ENCODE measurements around the gene UCN2. TPM values are rescaled to one million over a fixed set of nuclear protein-coding genes. Genes with fewer than 3 reads are reported as not detected.

Gene UCN2
- total RNA-seq, 1 experiment from 2014 or later, result not detected

GRCh38 chr3:48609088-48610005, 45.8 kb upstream of the UCN2 start, which contains the start of gene UQCRC1:
Gene UQCRC1, minus strand, starts transcription at chr3:48609646. Its CDS starts 26 bp downstream, at chr3:48609620.
- peaks cover 11% of the 10 kb centered on the region for H3K4me1 Mint-ChIP-seq
- peak; percentile 95 for DNase-seq (ENCODE audit: low spot score)
- ATAC-seq, result peak; percentile 99
- ChIA-PET CTCF (interaction anchor here (0.6 to 3.1 kb wide), 13 partner anchors 15 to 245 kb away, joined by 3 to 33 read pairs (median 3); partner anchors contain the start of genes CELSR3 and SLC26A6), POLR2A (interaction anchor here (0.6 to 2.2 kb wide), 5 partner anchors 13 to 133 kb away, joined by 3 to 11 read pairs (median 5); partner anchors contain the start of genes CELSR3 and SLC26A6)
- H3K27me3 Mint-ChIP-seq (ENCODE audit: low read depth), result no peaks in the 10 kb centered on the region
- H3K4me3 Mint-ChIP-seq, result peak within 1 kb of the TSS; percentile 95
- H3K27ac Mint-ChIP-seq, result peak within 1 kb of the TSS; percentile 94
- H3K9me3 Mint-ChIP-seq, result no peaks in the 10 kb centered on the region
- peaks cover 36% of the 10 kb centered on the region for H3K36me3 Mint-ChIP-seq
- TF ChIP-seq FOXJ3 (CRISPR knock-in tag; IDR thresholded peaks at IDR 0.05; ENCODE audit: borderline replicate concordance) (no peak), STAT6 (CRISPR knock-in tag; conservative IDR thresholded peaks at IDR 0.05; ENCODE audit: low read depth) (no peak), ZNF317 (CRISPR knock-in tag; IDR thresholded peaks at IDR 0.05; ENCODE audit: borderline replicate concordance, low read depth) (peak; percentile 62; the same call in 1 of the 2 replicates), SMAD3 (CRISPR knock-in tag; IDR thresholded peaks at IDR 0.05; ENCODE audit: borderline replicate concordance) (no peak; the same call in 1 of the 2 replicates), TEAD4 (CRISPR knock-in tag; IDR thresholded peaks at IDR 0.05) (no peak; the same call in 1 of the 2 replicates), NFE2L1 (CRISPR knock-in tag; IDR thresholded peaks at IDR 0.05) (peak; percentile 55; the same call in 1 of the 2 replicates), NFATC4 (CRISPR knock-in tag; IDR thresholded peaks at IDR 0.05) (no peak), OVOL2 (CRISPR knock-in tag; IDR thresholded peaks at IDR 0.05; ENCODE audit: borderline replicate concordance) (no peak), ZSCAN18 (CRISPR knock-in tag; IDR thresholded peaks at IDR 0.05) (no peak), GTF2I (CRISPR knock-in tag; conservative IDR thresholded peaks at IDR 0.05) (no peak), ATF2 (CRISPR knock-in tag; IDR thresholded peaks at IDR 0.05; ENCODE audit: borderline replicate concordance, low read depth) (no peak), GABPB1 (CRISPR knock-in tag; IDR thresholded peaks at IDR 0.05) (peak; percentile 74; the same call in 1 of the 2 replicates), ZNF425 (CRISPR knock-in tag; conservative IDR thresholded peaks at IDR 0.05) (no peak), HMGXB4 (CRISPR knock-in tag; IDR thresholded peaks at IDR 0.05) (peak; percentile 99), ZNF138 (CRISPR knock-in tag; conservative IDR thresholded peaks at IDR 0.05) (no peak), NR2C2 (CRISPR knock-in tag; IDR thresholded peaks at IDR 0.05) (no peak), ATF6 (CRISPR knock-in tag; IDR thresholded peaks at IDR 0.05) (no peak), NR3C1 (CRISPR knock-in tag; conservative IDR thresholded peaks at IDR 0.05; ENCODE audit: low read depth) (no peak), E2F1 (CRISPR knock-in tag; IDR thresholded peaks at IDR 0.05) (0 out of 2 replicates have a peak, but pooled peaks have one; percentile 49), ZNF423 (CRISPR knock-in tag; IDR thresholded peaks at IDR 0.05) (no peak), ATF3 (CRISPR knock-in tag; conservative IDR thresholded peaks at IDR 0.05) (no peak), SP1 (CRISPR knock-in tag; conservative IDR thresholded peaks at IDR 0.05) (peak; percentile 90), ZNF219 (CRISPR knock-in tag; IDR thresholded peaks at IDR 0.05; ENCODE audit: borderline replicate concordance) (no peak)
